Subcutaneous adipose tissue (tissue), 4 donors: ENCODE results near the gene ARHGEF4. TPM values are rescaled to one million over a fixed set of nuclear protein-coding genes. Genes with fewer than 3 reads are reported as not detected.

Source experiments
- total RNA-seq, 4 donors: library from RNA; depleted of rRNA; stranded (reverse); fragments of >200 nt; gene quantifications; one replicate each; pipeline ENCODE4 v1.1.0, GENCODE V29; 2016
- TF ChIP-seq, protein P1 (sequence below): fragments of 450-650 bp; IDR thresholded peaks from one replicate; pipeline ENCODE4 v1.5.1; 2016; ENCODE audit warnings: low read depth, mild to moderate bottlenecking, control low read depth, antibody characterized with exemption, moderate library complexity

ARHGEF4 gene
- total RNA-seq, 4 donors from 2014 or later: 4.8 to 17.9 (median 9.8) TPM

DNA sequence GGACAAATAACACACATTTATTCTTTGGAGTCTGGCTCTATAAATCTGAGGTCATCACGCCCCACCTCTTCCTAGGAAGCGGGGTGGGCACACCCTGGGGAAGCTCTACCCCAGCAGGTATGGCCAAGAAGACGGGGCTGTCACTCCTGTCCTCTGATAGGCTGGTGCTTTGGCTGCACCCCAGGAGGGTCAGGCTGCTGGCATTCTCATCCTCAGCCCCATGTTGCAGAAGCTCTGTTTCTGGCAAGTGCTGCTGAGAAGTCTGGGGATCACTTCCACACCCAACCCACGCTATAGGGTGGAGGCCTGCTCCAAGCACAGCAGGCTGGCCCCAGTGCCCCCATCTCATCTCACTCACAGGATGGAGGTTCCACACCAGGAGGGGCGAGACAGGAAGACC is 17.6 kb downstream of the ARHGEF4 start:
- TF ChIP-seq, protein P1, sequence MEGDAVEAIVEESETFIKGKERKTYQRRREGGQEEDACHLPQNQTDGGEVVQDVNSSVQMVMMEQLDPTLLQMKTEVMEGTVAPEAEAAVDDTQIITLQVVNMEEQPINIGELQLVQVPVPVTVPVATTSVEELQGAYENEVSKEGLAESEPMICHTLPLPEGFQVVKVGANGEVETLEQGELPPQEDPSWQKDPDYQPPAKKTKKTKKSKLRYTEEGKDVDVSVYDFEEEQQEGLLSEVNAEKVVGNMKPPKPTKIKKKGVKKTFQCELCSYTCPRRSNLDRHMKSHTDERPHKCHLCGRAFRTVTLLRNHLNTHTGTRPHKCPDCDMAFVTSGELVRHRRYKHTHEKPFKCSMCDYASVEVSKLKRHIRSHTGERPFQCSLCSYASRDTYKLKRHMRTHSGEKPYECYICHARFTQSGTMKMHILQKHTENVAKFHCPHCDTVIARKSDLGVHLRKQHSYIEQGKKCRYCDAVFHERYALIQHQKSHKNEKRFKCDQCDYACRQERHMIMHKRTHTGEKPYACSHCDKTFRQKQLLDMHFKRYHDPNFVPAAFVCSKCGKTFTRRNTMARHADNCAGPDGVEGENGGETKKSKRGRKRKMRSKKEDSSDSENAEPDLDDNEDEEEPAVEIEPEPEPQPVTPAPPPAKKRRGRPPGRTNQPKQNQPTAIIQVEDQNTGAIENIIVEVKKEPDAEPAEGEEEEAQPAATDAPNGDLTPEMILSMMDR: no peak

DNA sequence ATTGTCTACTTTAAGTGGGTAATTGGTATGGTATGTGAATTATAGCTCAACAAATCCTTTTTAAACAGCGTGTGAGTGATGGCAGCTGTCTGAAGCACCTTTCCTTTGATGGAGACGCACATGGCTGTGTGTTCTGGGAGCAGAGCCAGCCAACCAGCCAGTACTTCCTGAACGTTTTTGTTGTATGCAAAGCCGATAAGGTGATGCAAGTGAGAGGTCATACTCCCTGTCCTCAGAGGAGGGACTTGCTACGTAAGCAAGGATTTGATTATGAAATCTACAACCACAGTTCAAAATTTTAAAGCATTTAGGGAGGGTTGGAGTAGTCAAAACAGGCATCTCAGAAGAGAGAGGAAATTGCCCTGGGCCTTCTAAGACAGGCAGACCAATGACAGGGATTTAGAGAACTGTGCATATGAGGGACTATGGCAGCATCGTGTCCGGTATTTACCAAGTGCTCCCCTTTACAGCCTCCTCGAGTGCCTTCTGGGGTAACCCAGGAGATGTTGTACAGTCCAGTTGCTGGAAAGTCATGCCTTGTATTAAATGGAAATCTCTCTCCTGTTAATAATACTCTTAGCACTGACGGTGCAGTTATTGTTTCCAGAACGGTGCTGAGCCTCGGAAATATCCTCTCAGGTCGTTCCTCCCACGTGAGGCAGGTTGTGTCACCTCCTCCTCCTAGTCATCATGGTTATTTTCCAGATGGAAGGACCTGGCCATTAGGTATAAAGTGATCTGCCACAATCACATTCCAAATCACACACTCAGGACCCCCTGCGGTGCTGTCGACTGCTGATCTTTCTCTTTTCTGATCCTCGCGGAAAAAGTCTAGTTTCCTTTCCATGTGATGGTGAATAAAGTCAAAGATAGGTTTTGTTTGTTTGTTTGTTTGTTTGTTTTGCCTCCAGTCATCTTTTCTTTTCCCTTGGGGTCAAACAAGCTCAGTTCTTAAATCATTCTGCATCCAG is 28.4 kb downstream of the ARHGEF4 start:
- TF ChIP-seq, protein P1: no peak

DNA sequence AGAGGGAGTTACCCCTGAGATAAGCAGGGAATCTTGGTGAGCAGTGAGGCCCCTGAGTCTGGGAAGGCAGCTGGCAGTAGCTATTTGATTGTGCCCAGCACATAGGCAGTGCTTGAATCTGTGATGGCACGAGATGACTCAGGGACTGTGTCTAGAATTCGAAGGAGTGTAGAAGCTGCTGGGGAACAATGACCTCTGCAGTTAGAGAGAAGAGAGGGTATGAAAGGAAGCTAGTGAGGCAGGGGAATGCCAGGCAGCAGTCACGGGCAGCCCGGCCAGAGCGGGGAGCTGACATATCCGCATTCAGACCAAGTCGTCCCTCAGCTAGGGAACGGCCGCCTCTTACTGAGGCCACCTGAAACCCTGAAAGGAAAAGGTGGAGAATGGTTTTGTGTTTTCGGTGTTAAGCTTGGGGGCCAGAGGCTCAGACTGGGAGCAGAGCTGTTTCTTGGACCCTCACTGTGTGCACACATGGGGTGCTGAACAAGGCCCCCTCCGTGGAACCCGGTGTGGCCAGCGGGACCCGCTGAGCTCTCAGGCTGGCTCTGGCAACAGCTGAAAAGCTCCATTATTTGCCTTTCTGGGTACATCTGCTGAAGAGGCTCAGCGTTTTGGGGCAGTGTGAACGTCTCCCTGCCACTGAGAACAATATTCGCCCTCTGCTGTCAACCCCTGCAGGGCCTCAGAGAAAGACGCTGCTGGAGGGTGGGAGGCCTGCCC is 32.9 kb downstream of the ARHGEF4 start:
- TF ChIP-seq, protein P1: no peak

DNA sequence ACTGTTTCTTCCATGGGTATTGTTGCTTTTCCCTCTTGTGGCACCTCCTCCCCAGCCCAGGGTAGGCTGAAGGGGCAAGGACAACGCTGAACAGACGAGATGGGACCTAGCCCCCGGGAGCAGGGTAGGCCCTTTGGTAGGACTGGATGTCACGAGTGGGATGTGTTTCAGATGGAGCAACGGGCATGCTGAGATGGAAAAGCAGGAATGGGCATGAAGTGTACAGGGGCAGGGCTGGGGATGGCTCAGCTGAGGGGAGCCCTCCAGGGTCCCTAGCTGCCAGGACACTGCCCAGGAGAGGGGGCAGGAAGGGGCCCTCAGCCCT is 33.4 kb downstream of the ARHGEF4 start:
- TF ChIP-seq, protein P1: no peak

DNA sequence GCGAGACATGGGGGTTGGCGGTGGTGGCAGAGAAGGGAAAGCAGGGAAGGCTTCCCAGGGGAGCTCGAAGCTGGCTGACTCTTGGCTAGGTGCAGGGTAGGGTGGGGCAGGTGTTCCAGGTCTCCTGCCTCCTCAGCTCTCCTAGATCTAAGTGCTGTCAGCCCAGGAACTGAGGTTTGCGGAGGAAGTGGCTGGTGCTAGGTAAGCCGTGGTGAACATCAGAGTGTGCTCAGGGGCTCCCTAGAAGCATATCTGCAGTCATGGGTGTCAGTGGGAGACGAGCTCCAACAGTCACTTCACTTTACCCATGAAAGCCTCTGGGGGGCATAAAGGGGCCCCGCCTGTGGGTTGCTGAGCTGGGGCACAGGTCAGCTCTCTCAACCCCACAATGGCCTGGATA is 34.1 kb downstream of the ARHGEF4 start:
- TF ChIP-seq, protein P1: no peak

DNA sequence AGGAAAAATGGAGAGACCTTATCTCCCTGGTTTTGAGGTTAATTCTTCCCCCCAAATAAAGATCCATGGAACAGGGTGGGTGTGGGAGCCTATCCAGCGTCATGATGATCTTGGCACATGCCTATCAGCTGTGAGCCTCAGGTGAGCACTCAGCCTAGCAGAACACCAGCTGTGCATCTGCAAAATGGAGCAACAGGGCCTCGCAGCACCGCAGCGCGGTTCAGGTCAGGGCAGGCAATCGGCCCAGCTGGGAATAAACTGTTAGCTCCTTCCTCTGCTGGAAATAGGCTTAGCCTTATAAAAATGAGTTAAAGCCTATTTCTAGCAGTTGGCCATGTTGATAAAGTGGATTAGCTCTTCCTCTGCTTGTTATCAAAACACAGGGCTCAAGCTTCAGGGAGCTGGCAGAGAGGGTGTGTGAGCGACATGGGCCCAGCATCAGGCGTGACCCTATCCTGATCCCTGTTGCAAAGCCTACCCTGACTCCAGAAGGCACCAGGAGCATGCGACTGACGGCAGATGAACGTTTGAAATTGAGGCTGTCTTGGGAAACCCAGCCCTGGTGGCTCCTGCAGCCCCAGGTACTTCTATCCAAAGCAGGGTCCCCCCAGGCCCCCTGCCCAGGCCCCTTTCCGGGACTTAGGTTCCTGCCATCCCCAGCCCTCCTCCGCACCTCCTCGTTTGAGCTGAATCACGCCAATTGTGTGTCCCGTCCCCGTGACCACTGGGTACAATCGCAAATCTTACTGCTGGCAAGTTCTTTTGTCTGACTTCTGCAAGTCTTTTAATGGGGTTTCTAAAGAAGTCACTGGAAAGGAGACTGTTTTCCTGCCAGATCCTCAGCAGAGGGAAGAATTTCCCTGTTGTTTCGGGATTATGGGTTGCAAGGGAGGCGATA is 35.4 kb downstream of the ARHGEF4 start:
- TF ChIP-seq, protein P1: no peak
